ENCODE data around the gene GATB.

The GATB gene

GRCh38 chr4:151674804-151675391 lies 85.9 kb downstream of the GATB start:
- no peak overlapping the region for H3K4me2 ChIP-seq (ENCODE audit: low read length)
- TF ChIP-seq EZH2 (IDR thresholded peaks at IDR 0.05; ENCODE audit: borderline replicate concordance, low read length): no peak
- no peak for TF ChIP-seq CTCF (IDR thresholded peaks at IDR 0.05; ENCODE audit: low read length)
- H3K27me3 ChIP-seq (ENCODE audit: insufficient read depth, low read length): no peaks in the 10 kb centered on the region
- H2AFZ ChIP-seq (ENCODE audit: low read length): no peak overlapping the region
- no peaks in the 10 kb centered on the region for H4K20me1 ChIP-seq (ENCODE audit: insufficient read depth, low read length)
- H3K27ac ChIP-seq (ENCODE audit: low read depth, low read length, poor library complexity, severe bottlenecking): no peak overlapping the region
- no peaks in the 10 kb centered on the region for H3K9me2 ChIP-seq (ENCODE audit: low read depth, low read length)
- no peak overlapping the region for H3K4me3 ChIP-seq (ENCODE audit: low read depth, low read length, poor library complexity, severe bottlenecking)
- H3F3A ChIP-seq (ENCODE audit: insufficient read depth, low read length): no peaks in the 10 kb centered on the region
- H3K4me1 ChIP-seq (ENCODE audit: insufficient read depth, low read length, severe bottlenecking): no peaks in the 10 kb centered on the region
- H3K79me2 ChIP-seq (ENCODE audit: insufficient read depth, low read length): no peaks in the 10 kb centered on the region
- H3K9me3 ChIP-seq (ENCODE audit: low read length): no peaks in the 10 kb centered on the region
- no peaks in the 10 kb centered on the region for H3K36me3 ChIP-seq (ENCODE audit: insufficient read depth, low read length)
- no peak overlapping the region for H3K9ac ChIP-seq (ENCODE audit: low read length)

GRCh38 chr4:151673908-151674520 lies 86.8 kb downstream of the GATB start:
- TF ChIP-seq EZH2 (IDR thresholded peaks at IDR 0.05; ENCODE audit: borderline replicate concordance, low read length): no peak
- TF ChIP-seq CTCF (IDR thresholded peaks at IDR 0.05; ENCODE audit: low read length): no peak
- Histone ChIP-seq H3K9me2 (ENCODE audit: low read depth, low read length) (no peaks in the 10 kb centered on the region), H2AFZ (ENCODE audit: low read length) (no peak overlapping the region), H3F3A (ENCODE audit: insufficient read depth, low read length) (no peaks in the 10 kb centered on the region), H3K27me3 (ENCODE audit: insufficient read depth, low read length) (no peaks in the 10 kb centered on the region), H3K4me3 (ENCODE audit: low read depth, low read length, poor library complexity, severe bottlenecking) (no peak overlapping the region), H3K9ac (ENCODE audit: low read length) (no peak overlapping the region), H3K9me3 (ENCODE audit: low read length) (no peaks in the 10 kb centered on the region), H3K36me3 (ENCODE audit: insufficient read depth, low read length) (no peaks in the 10 kb centered on the region), H3K4me1 (ENCODE audit: insufficient read depth, low read length, severe bottlenecking) (no peaks in the 10 kb centered on the region), H3K4me2 (ENCODE audit: low read length) (no peak overlapping the region), H3K79me2 (ENCODE audit: insufficient read depth, low read length) (no peaks in the 10 kb centered on the region), H3K27ac (ENCODE audit: low read depth, low read length, poor library complexity, severe bottlenecking) (no peak overlapping the region), H4K20me1 (ENCODE audit: insufficient read depth, low read length) (no peaks in the 10 kb centered on the region)

GRCh38 chr4:151672996-151673395 lies 87.8 kb downstream of the GATB start:
- Histone ChIP-seq H3K27ac (ENCODE audit: low read depth, low read length, poor library complexity, severe bottlenecking) (no peak overlapping the region), H3K27me3 (ENCODE audit: insufficient read depth, low read length) (no peaks in the 10 kb centered on the region), H3K9me3 (ENCODE audit: low read length) (no peaks in the 10 kb centered on the region), H4K20me1 (ENCODE audit: insufficient read depth, low read length) (no peaks in the 10 kb centered on the region), H3K4me2 (ENCODE audit: low read length) (no peak overlapping the region), H3K4me1 (ENCODE audit: insufficient read depth, low read length, severe bottlenecking) (no peaks in the 10 kb centered on the region), H3K9me2 (ENCODE audit: low read depth, low read length) (no peaks in the 10 kb centered on the region), H3K36me3 (ENCODE audit: insufficient read depth, low read length) (no peaks in the 10 kb centered on the region), H3K9ac (ENCODE audit: low read length) (no peak overlapping the region), H3K79me2 (ENCODE audit: insufficient read depth, low read length) (no peaks in the 10 kb centered on the region), H3K4me3 (ENCODE audit: low read depth, low read length, poor library complexity, severe bottlenecking) (no peak overlapping the region), H2AFZ (ENCODE audit: low read length) (no peak overlapping the region), H3F3A (ENCODE audit: insufficient read depth, low read length) (no peaks in the 10 kb centered on the region)
- no peak for TF ChIP-seq CTCF (IDR thresholded peaks at IDR 0.05; ENCODE audit: low read length)
- no peak for TF ChIP-seq EZH2 (IDR thresholded peaks at IDR 0.05; ENCODE audit: borderline replicate concordance, low read length)
